CD4-positive, CD25-positive, alpha-beta regulatory T cell (primary cell): ENCODE results near the gene TLE5. TPM values are rescaled to one million over a fixed set of nuclear protein-coding genes. Genes with fewer than 3 reads are reported as not detected.

ENCODE experiments used
- ATAC-seq, 2 donors: fragments of 150-1000 bp; cut with Tn5 transposase; one replicate each; pipeline ENCODE4 v1.10.0; 2021; ENCODE audit warnings: low read depth in 2 of 2, moderate number of reproducible peaks in 2 of 2, moderate library complexity in 1 of 2
- DNase-seq, 3 donors: peaks; one replicate each; pipeline versions ENCODE4 v3.0.0 to v3.0.0-alpha.2; 2012 to 2022; ENCODE audit warnings: mixed read lengths in 1 of 3
- H3K27ac ChIP-seq: one replicate; pipeline ENCODE4 v1.7.0; 2013; ENCODE audit warnings: mild to moderate bottlenecking, low read length; ENCODE audit not compliant: insufficient read depth, poor library complexity, severe bottlenecking
- H3K27me3 ChIP-seq: one replicate; pipeline ENCODE4 v1.7.0; 2013; ENCODE audit warnings: low read length; ENCODE audit not compliant: control insufficient read depth, insufficient read depth
- H3K36me3 ChIP-seq: one replicate; pipeline ENCODE4 v1.7.0; 2013; ENCODE audit warnings: mild to moderate bottlenecking, low read length, moderate library complexity; ENCODE audit not compliant: control insufficient read depth, insufficient read depth
- H3K4me1 ChIP-seq: 2 replicates; pipeline ENCODE4 v1.7.0; 2013; ENCODE audit warnings: mild to moderate bottlenecking, low read length; ENCODE audit not compliant: insufficient read depth, control insufficient read depth, poor library complexity, severe bottlenecking
- H3K4me3 ChIP-seq: one replicate; pipeline ENCODE4 v1.7.0; 2013; ENCODE audit warnings: low read depth, mild to moderate bottlenecking, low read length, moderate library complexity
- H3K9me3 ChIP-seq, 2 experiments: 1 replicate in 1 of 2; 2 replicates in 1 of 2; pipeline ENCODE4 v1.7.0; 2013; ENCODE audit warnings: low read length in 2 of 2, mild to moderate bottlenecking in 1 of 2, moderate library complexity in 1 of 2; ENCODE audit not compliant: control insufficient read depth in 2 of 2
- H3K27ac Mint-ChIP-seq, 3 donors: one replicate each; pipeline ENCODE4 v1.8.0; 2020 to 2022; ENCODE audit warnings: mild to moderate bottlenecking in 3 of 3, mixed read lengths in 3 of 3, moderate library complexity in 2 of 3
- H3K27me3 Mint-ChIP-seq: one replicate; pipeline ENCODE4 v1.8.0; 2022; ENCODE audit warnings: mild to moderate bottlenecking, mixed read lengths
- H3K36me3 Mint-ChIP-seq: one replicate; pipeline ENCODE4 v1.8.0; 2020; ENCODE audit warnings: mixed read lengths
- H3K4me1 Mint-ChIP-seq, 4 donors: one replicate each; pipeline ENCODE4 v1.8.0; 2020 to 2022; ENCODE audit warnings: mixed read lengths in 4 of 4, mild to moderate bottlenecking in 1 of 4
- H3K4me3 Mint-ChIP-seq, 4 donors: one replicate each; pipeline ENCODE4 v1.8.0; 2020 to 2022; ENCODE audit warnings: mild to moderate bottlenecking in 4 of 4, mixed read lengths in 4 of 4, moderate library complexity in 3 of 4
- H3K9me3 Mint-ChIP-seq, 7 donors: one replicate each; pipeline ENCODE4 v1.8.0; 2020 to 2022; ENCODE audit warnings: mixed read lengths in 7 of 7, mild to moderate bottlenecking in 3 of 7, moderate library complexity in 2 of 7
- polyA plus RNA-seq, 4 donors: library from polyadenylated mRNA; unstranded; fragments of 300-500 nt; fragmentation: Illumina TruSeq; gene quantifications; one replicate each; pipeline ENCODE4 v1.2.3, GENCODE V29; 2021
- total RNA-seq: library from RNA; stranded (reverse); gene quantifications from one replicate; pipeline ENCODE4 v1.2.3, GENCODE V29; 2022

TLE5 gene
- total and polyA plus RNA-seq, 5 donors from 2014 or later = 608 to 1,009 (median 711) TPM

GRCh38 chr19:3020321-3020960 lies 41.9 kb downstream of the TLE5 start:
- ATAC-seq (no peak), DNase-seq (no peak)
- no peaks in the 10 kb centered on the region for H3K36me3 Mint-ChIP-seq
- H3K4me1 ChIP-seq = peaks cover 12% of the 10 kb centered on the region
- no peak overlapping the region for H3K4me3 Mint-ChIP-seq
- no peak overlapping the region for H3K27ac ChIP-seq
- no peak overlapping the region for H3K27ac Mint-ChIP-seq
- peaks cover 0 to 4% (median 0%) of the 10 kb centered on the region in 7 donors for H3K9me3 Mint-ChIP-seq
- no peaks in the 10 kb centered on the region for H3K36me3 ChIP-seq
- no peak overlapping the region for H3K4me3 ChIP-seq
- H3K27me3 Mint-ChIP-seq = no peaks in the 10 kb centered on the region
- no peaks in the 10 kb centered on the region for H3K9me3 ChIP-seq
- peaks cover 0 to 22% (median 4%) of the 10 kb centered on the region in 4 donors for H3K4me1 Mint-ChIP-seq
- H3K27me3 ChIP-seq = no peaks in the 10 kb centered on the region

GRCh38 chr19:3019211-3019854 lies 43.0 kb downstream of the TLE5 start:
- Mint-ChIP-seq H3K27me3 (no peaks in the 10 kb centered on the region), H3K36me3 (peaks cover 3% of the 10 kb centered on the region), H3K9me3 (no peaks in the 10 kb centered on the region), H3K4me3 (no peak overlapping the region), H3K4me1 (peaks cover 0 to 12% (median 3%) of the 10 kb centered on the region in 4 donors), H3K27ac (no peak overlapping the region)
- DNase-seq (no peak), ATAC-seq (no peak)
- Histone ChIP-seq H3K4me3 (no peak overlapping the region), H3K9me3 (no peaks in the 10 kb centered on the region), H3K27ac (no peak overlapping the region), H3K4me1 (peaks cover 1% of the 10 kb centered on the region), H3K36me3 (no peaks in the 10 kb centered on the region), H3K27me3 (no peaks in the 10 kb centered on the region)

- Mint-ChIP-seq H3K36me3 (peaks cover 7% of the 10 kb centered on the region), H3K27me3 (no peaks in the 10 kb centered on the region), H3K27ac (no peak overlapping the region), H3K4me1 (peaks cover 0 to 3% (median 0%) of the 10 kb centered on the region in 4 donors), H3K4me3 (no peak overlapping the region), H3K9me3 (no peaks in the 10 kb centered on the region)
- no peaks in the 10 kb centered on the region for H3K4me1 ChIP-seq
- ATAC-seq (no peak), DNase-seq (no peak)
- H3K4me3 ChIP-seq = no peak overlapping the region
- no peaks in the 10 kb centered on the region for H3K27me3 ChIP-seq
- no peaks in the 10 kb centered on the region for H3K36me3 ChIP-seq
- no peaks in the 10 kb centered on the region for H3K9me3 ChIP-seq
- H3K27ac ChIP-seq = no peak overlapping the region
Observed at GRCh38 chr19:3017923-3018322, 44.4 kb downstream of the TLE5 start.

- DNase-seq (no peak), ATAC-seq (no peak)
- Mint-ChIP-seq H3K36me3 (peaks cover 7% of the 10 kb centered on the region), H3K27me3 (no peaks in the 10 kb centered on the region), H3K9me3 (no peaks in the 10 kb centered on the region), H3K27ac (no peak overlapping the region), H3K4me3 (no peak overlapping the region), H3K4me1 (no peaks in the 10 kb centered on the region)
- no peaks in the 10 kb centered on the region for H3K36me3 ChIP-seq
- no peaks in the 10 kb centered on the region for H3K9me3 ChIP-seq
- H3K27ac ChIP-seq = no peak overlapping the region
- H3K4me1 ChIP-seq = no peaks in the 10 kb centered on the region
- no peaks in the 10 kb centered on the region for H3K27me3 ChIP-seq
- no peak overlapping the region for H3K4me3 ChIP-seq
Observed at GRCh38 chr19:3015126-3016057, 46.9 kb downstream of the TLE5 start.

- no peak for DNase-seq
- Mint-ChIP-seq H3K4me1 (no peaks in the 10 kb centered on the region), H3K27ac (no peak overlapping the region), H3K9me3 (no peaks in the 10 kb centered on the region), H3K4me3 (no peak overlapping the region), H3K36me3 (peaks cover 7% of the 10 kb centered on the region), H3K27me3 (no peaks in the 10 kb centered on the region)
- H3K27me3 ChIP-seq = no peaks in the 10 kb centered on the region
- H3K4me1 ChIP-seq = no peaks in the 10 kb centered on the region
- H3K36me3 ChIP-seq = no peaks in the 10 kb centered on the region
- no peak overlapping the region for H3K27ac ChIP-seq
- H3K9me3 ChIP-seq = no peaks in the 10 kb centered on the region
- no peak overlapping the region for H3K4me3 ChIP-seq
- ATAC-seq = no peak
Observed at GRCh38 chr19:3014135-3014534, 48.2 kb downstream of the TLE5 start.

- no peak for ATAC-seq
- DNase-seq = no peak
- Histone ChIP-seq H3K27me3 (no peaks in the 10 kb centered on the region), H3K36me3 (no peaks in the 10 kb centered on the region), H3K27ac (no peak overlapping the region), H3K4me1 (no peaks in the 10 kb centered on the region), H3K9me3 (no peaks in the 10 kb centered on the region), H3K4me3 (no peak overlapping the region)
- Mint-ChIP-seq H3K27me3 (no peaks in the 10 kb centered on the region), H3K36me3 (peaks cover 7% of the 10 kb centered on the region), H3K27ac (peak overlapping the region in 2 of 3 donors; percentile 36 to 49), H3K4me1 (no peaks in the 10 kb centered on the region), H3K9me3 (no peaks in the 10 kb centered on the region), H3K4me3 (no peak overlapping the region)
Observed at GRCh38 chr19:3013263-3013725, 49.0 kb downstream of the TLE5 start.

- Histone ChIP-seq H3K9me3 (no peaks in the 10 kb centered on the region), H3K27me3 (no peaks in the 10 kb centered on the region), H3K36me3 (no peaks in the 10 kb centered on the region), H3K4me1 (no peaks in the 10 kb centered on the region), H3K4me3 (no peak overlapping the region), H3K27ac (no peak overlapping the region)
- Mint-ChIP-seq H3K27ac (peak overlapping the region in 1 of 3 donors; percentile 47), H3K9me3 (no peaks in the 10 kb centered on the region), H3K27me3 (no peaks in the 10 kb centered on the region), H3K36me3 (peaks cover 7% of the 10 kb centered on the region), H3K4me1 (no peaks in the 10 kb centered on the region), H3K4me3 (no peak overlapping the region)
- DNase-seq (no peak), ATAC-seq (no peak)
Observed at GRCh38 chr19:3012621-3013262, 49.6 kb downstream of the TLE5 start.
